Measurements from ENCODE around the gene TSPAN18. TPM values are rescaled to one million over a fixed set of nuclear protein-coding genes. Genes with fewer than 3 reads are reported as not detected.

TSPAN18 gene
- total RNA-seq, 1 experiment from 2014 or later: 18.3 TPM

- TF ChIP-seq POLR2AphosphoS5 (IDR thresholded peaks at IDR 0.05; ENCODE audit: low read depth, low read length) (no peak), JUND (IDR thresholded peaks at IDR 0.05) (no peak), CTCF (IDR thresholded peaks at IDR 0.05 in 2 of 3, conservative IDR thresholded peaks at IDR 0.05 in 1 of 3; ENCODE audit: borderline replicate concordance in 1 of 3, insufficient read depth in 1 of 3, low read depth in 2 of 3, low read length in 2 of 3) (no peak), EGR1 (IDR thresholded peaks at IDR 0.05; ENCODE audit: low read depth) (no peak), EZH2 (IDR thresholded peaks at IDR 0.05) (no peak), FOSL1 (IDR thresholded peaks at IDR 0.05; ENCODE audit: low read depth) (no peak), RAD21 (IDR thresholded peaks at IDR 0.05; ENCODE audit: low read depth) (no peak), CBX3 (IDR thresholded peaks at IDR 0.05; ENCODE audit: low read depth) (no peak), ZNF274 (IDR thresholded peaks at IDR 0.05; ENCODE audit: low read depth, low read length) (no peak), YY1 (IDR thresholded peaks at IDR 0.05; ENCODE audit: extremely low read depth, insufficient replicate concordance, low read depth, low read length) (no peak), CEBPB (IDR thresholded peaks at IDR 0.05; ENCODE audit: low read depth) (no peak), ZBTB33 (IDR thresholded peaks at IDR 0.05; ENCODE audit: extremely low read depth, insufficient replicate concordance, low read length) (no peak), MAX (IDR thresholded peaks at IDR 0.05) (no peak), SP1 (IDR thresholded peaks at IDR 0.05; ENCODE audit: low read depth) (no peak), ATF3 (IDR thresholded peaks at IDR 0.05) (no peak), ELF1 (IDR thresholded peaks at IDR 0.05; ENCODE audit: borderline replicate concordance, low read depth) (no peak), TCF7L2 (IDR thresholded peaks at IDR 0.05; ENCODE audit: borderline replicate concordance, extremely low read depth, insufficient read depth, insufficient read length) (no peak), SIN3A (IDR thresholded peaks at IDR 0.05; ENCODE audit: low read depth) (no peak), EZH2phosphoT487 (IDR thresholded peaks at IDR 0.05; ENCODE audit: borderline replicate concordance) (no peak), POLR2A (IDR thresholded peaks at IDR 0.05; ENCODE audit: borderline replicate concordance, extremely low read depth, insufficient read depth, insufficient read length) (no peak)
- H3K27me3 ChIP-seq (ENCODE audit: insufficient read depth, low read length): no peaks in the 10 kb centered on the region
- intact Hi-C loops (cut with micrococcal nuclease): no loop called here
- no peaks in the 10 kb centered on the region for H3K9me2 ChIP-seq (ENCODE audit: insufficient read depth)
- CTCF ChIA-PET: no interaction called here
- POLR2A ChIA-PET: no interaction called here
- no peak overlapping the region for H3K4me2 ChIP-seq (ENCODE audit: low read length)
- no peak overlapping the region for H3K27ac ChIP-seq (ENCODE audit: low read depth, low read length)
- H3K36me3 ChIP-seq (ENCODE audit: control insufficient read depth in 1 of 2, insufficient read depth in 2 of 2, low read length in 2 of 2): no peaks in the 10 kb centered on the region
- no peak overlapping the region for H3K9ac ChIP-seq (ENCODE audit: low read length)
- H3K4me1 ChIP-seq (ENCODE audit: control insufficient read depth in 1 of 2, insufficient read depth in 2 of 2, low read length in 2 of 2): peaks cover 2 to 3% of the 10 kb centered on the region in 2 experiments
- H3K4me3 ChIP-seq (replicated peaks in 1 of 2; ENCODE audit: low read depth in 1 of 2, low read length in 2 of 2): no peak overlapping the region
- H3K79me2 ChIP-seq (ENCODE audit: insufficient read depth, low read length): no peaks in the 10 kb centered on the region
- ATAC-seq (no peak), DNase-seq (ENCODE audit: low read depth, low spot score) (no peak)
- RAD21 ChIA-PET (ENCODE audit: low non-redundant PET in 1 of 2, low total read pairs in 2 of 2, uncharacterized antibody in 2 of 2, unreplicated experiment in 2 of 2): no interaction called here
- no peak overlapping the region for H2AFZ ChIP-seq (ENCODE audit: low read depth, low read length, poor library complexity, severe bottlenecking)
- H4K20me1 ChIP-seq (ENCODE audit: insufficient read depth): no peaks in the 10 kb centered on the region
- H3K9me3 ChIP-seq (ENCODE audit: control insufficient read depth in 1 of 2, insufficient read depth in 1 of 2, low read depth in 1 of 2, low read length in 2 of 2): no peaks in the 10 kb centered on the region
- no TSS peak for BruUV-seq (replicated peaks)
These were observed 247.1 kb downstream of the TSPAN18 start for GRCh38 chr11:44973632-44974401.

Data from HCT116 (cell line).